GM23338 (cell line): ENCODE data around the gene DESI1. TPM values are rescaled to one million over a fixed set of nuclear protein-coding genes. Genes with fewer than 3 reads are reported as not detected.

Experiments
- ATAC-seq: fragments of 200-7000 bp; cut with Tn5 transposase; 3 replicates; pipeline ENCODE4 v1.9.1; 2020
- DNase-seq: peaks from one replicate; pipeline ENCODE4 v3.0.0-alpha.2; 2015; ENCODE audit warnings: low spot score
- H2AFZ ChIP-seq: fragments of 200-600 bp; sonication (generic); 2 replicates; pipeline ENCODE4 v1.8.0; 2016; ENCODE audit warnings: antibody characterized with exemption, mild to moderate bottlenecking, moderate library complexity
- H3F3A ChIP-seq: fragments of 200-600 bp; sonication (generic); replicated peaks from 2 replicates; pipeline ENCODE4 v1.8.0; 2017; ENCODE audit warnings: antibody characterized with exemption, mixed run types, low read depth
- H3K27ac ChIP-seq: fragments of 200-600 bp; sonication (generic); 2 replicates; pipeline ENCODE4 v1.6.1; 2016; ENCODE audit warnings: low read depth
- H3K27me3 ChIP-seq: fragments of 200-600 bp; sonication (generic); 2 replicates; pipeline ENCODE4 v1.8.0; 2016; ENCODE audit warnings: mild to moderate bottlenecking, mixed run types, moderate library complexity; ENCODE audit not compliant: insufficient read depth
- H3K36me3 ChIP-seq: fragments of 200-600 bp; sonication (generic); 2 replicates; pipeline ENCODE4 v1.8.0; 2016; ENCODE audit warnings: mild to moderate bottlenecking; ENCODE audit not compliant: insufficient read depth
- H3K4me1 ChIP-seq: fragments of 200-600 bp; sonication (generic); 2 replicates; pipeline ENCODE4 v1.8.0; 2016; ENCODE audit warnings: mild to moderate bottlenecking, moderate library complexity; ENCODE audit not compliant: insufficient read depth
- H3K4me2 ChIP-seq: fragments of 200-600 bp; sonication (generic); 2 replicates; pipeline ENCODE4 v1.7.1; 2017; ENCODE audit warnings: mixed run types
- H3K4me3 ChIP-seq: fragments of 200-600 bp; sonication (generic); 2 replicates; pipeline ENCODE4 v1.6.1; 2016; ENCODE audit warnings: mixed run types
- H3K79me2 ChIP-seq: fragments of 200-600 bp; sonication (generic); replicated peaks from 2 replicates; pipeline ENCODE4 v1.8.0; 2017; ENCODE audit warnings: mild to moderate bottlenecking; ENCODE audit not compliant: insufficient read depth
- H3K9me2 ChIP-seq: fragments of 200-600 bp; sonication (generic); 2 replicates; pipeline ENCODE4 v1.8.0; 2017; ENCODE audit not compliant: insufficient read depth
- H4K20me1 ChIP-seq: fragments of 200-600 bp; sonication (generic); replicated peaks from 2 replicates; pipeline ENCODE4 v1.8.0; 2017; ENCODE audit warnings: mild to moderate bottlenecking; ENCODE audit not compliant: insufficient read depth
- H3K27ac Mint-ChIP-seq: 2 replicates; pipeline ENCODE4 v1.8.0; 2020; ENCODE audit warnings: inconsistent platforms, mild to moderate bottlenecking, moderate library complexity, mixed read lengths
- H3K27me3 Mint-ChIP-seq: 3 replicates; pipeline ENCODE4 v1.8.0; 2022; ENCODE audit warnings: low read depth, mild to moderate bottlenecking, moderate library complexity, mixed read lengths, inconsistent platforms; ENCODE audit not compliant: insufficient read depth, poor library complexity
- H3K36me3 Mint-ChIP-seq: 3 replicates; pipeline ENCODE4 v1.8.0; 2021; ENCODE audit warnings: low read depth, mild to moderate bottlenecking, inconsistent platforms, moderate library complexity, mixed read lengths
- H3K4me1 Mint-ChIP-seq: 3 replicates; pipeline ENCODE4 v1.8.0; 2020; ENCODE audit warnings: mild to moderate bottlenecking, inconsistent platforms, mixed read lengths
- H3K4me3 Mint-ChIP-seq: 3 replicates; pipeline ENCODE4 v1.8.0; 2021; ENCODE audit warnings: moderate library complexity, mild to moderate bottlenecking, inconsistent platforms, mixed read lengths
- H3K9me3 Mint-ChIP-seq: 3 replicates; pipeline ENCODE4 v1.8.0; 2020; ENCODE audit warnings: moderate library complexity, mild to moderate bottlenecking, inconsistent platforms, mixed read lengths
- ETS1 ChIP-seq: IDR thresholded peaks from 2 replicates; pipeline ENCODE4 v1.6.1; 2016; ENCODE audit warnings: antibody characterized with exemption
- EZH2 ChIP-seq: fragments of 200-600 bp; sonication (generic); IDR thresholded peaks from one replicate; pipeline ENCODE4 v1.8.0; 2017; ENCODE audit warnings: antibody characterized with exemption, mild to moderate bottlenecking, low read depth; ENCODE audit not compliant: unreplicated experiment
- EZH2phosphoT487 ChIP-seq: fragments of 200-600 bp; sonication (generic); IDR thresholded peaks from one replicate; pipeline ENCODE4 v1.8.1; 2018; ENCODE audit warnings: antibody characterized with exemption; ENCODE audit not compliant: unreplicated experiment
- NANOG ChIP-seq: IDR thresholded peaks from 2 replicates; pipeline ENCODE4 v1.6.1; 2016; ENCODE audit warnings: antibody characterized with exemption, borderline replicate concordance
- POLR2AphosphoS5 ChIP-seq: IDR thresholded peaks from 2 replicates; pipeline ENCODE4 v1.6.1; 2016; ENCODE audit warnings: antibody characterized with exemption, low read depth
- REST ChIP-seq: IDR thresholded peaks from one replicate; pipeline ENCODE4 v1.6.1; 2018; ENCODE audit warnings: antibody characterized with exemption; ENCODE audit not compliant: unreplicated experiment
- STAT1 ChIP-seq: IDR thresholded peaks from one replicate; pipeline ENCODE4 v1.6.1; 2016; ENCODE audit warnings: antibody characterized with exemption; ENCODE audit not compliant: unreplicated experiment
- ZNF114 ChIP-seq: fragments of 250-450 bp; sonication (Bioruptor Pico); IDR thresholded peaks from 2 replicates; pipeline ENCODE4 v1.5.0; 2020; ENCODE audit warnings: mild to moderate bottlenecking, moderate library complexity
- ZNF331 ChIP-seq: fragments of 250-450 bp; sonication (Bioruptor Pico); IDR thresholded peaks from 2 replicates; pipeline ENCODE4 v1.5.0; 2020; ENCODE audit warnings: low read depth, mild to moderate bottlenecking, moderate library complexity
- ZNF462 ChIP-seq: fragments of 250-450 bp; sonication (Bioruptor Pico); IDR thresholded peaks from 2 replicates; pipeline ENCODE4 v1.5.0; 2020; ENCODE audit warnings: mild to moderate bottlenecking, moderate library complexity
- polyA plus RNA-seq: library from polyadenylated mRNA; unstranded; fragments of >200 nt; fragmentation: Nextera tagmentation; extraction: Ambion mirVana; gene quantifications from 2 replicates; pipeline ENCODE4 v1.2.1, GENCODE V29; 2016
- total RNA-seq: library from RNA; depleted of rRNA; stranded (reverse); fragments of >200 nt; shearing (Covaris generic); gene quantifications from 2 replicates; pipeline ENCODE4 v1.2.3, GENCODE V29; 2014

The DESI1 gene
- total and polyA plus RNA-seq, 2 experiments from 2014 or later: 33.7 to 53.8 TPM

DNA sequence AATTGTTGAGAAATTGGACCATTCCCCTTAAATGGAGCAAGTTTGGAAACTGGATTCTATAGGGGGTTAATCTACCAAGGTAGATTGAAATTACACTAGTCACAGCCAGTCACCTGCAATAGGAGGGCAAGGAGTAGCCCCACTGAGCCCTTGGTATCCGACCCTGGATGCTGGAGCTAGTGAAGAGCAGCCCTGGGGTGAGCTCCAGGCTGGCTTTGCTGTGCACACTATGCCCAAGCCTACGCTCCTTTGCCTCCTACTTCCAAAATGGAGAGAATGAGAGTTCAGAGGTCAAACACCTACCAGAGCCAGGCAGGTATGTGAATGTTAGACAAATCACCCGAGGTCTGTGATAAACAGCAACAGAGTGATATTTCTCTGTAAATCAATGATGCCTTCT is 44.1 kb upstream of the DESI1 start:
- Histone ChIP-seq H3K27ac (peak overlapping the region; percentile 56; the same call in 1 of the 2 replicates), H3K27me3 (no peaks in the 10 kb centered on the region), H3K4me1 (peaks cover 14% of the 10 kb centered on the region), H3K4me2 (no peak overlapping the region), H3K9me2 (no peaks in the 10 kb centered on the region), H3K4me3 (no peak overlapping the region), H3K79me2 (peaks cover 3% of the 10 kb centered on the region; the same call in 1 of the 2 replicates), H3K36me3 (peaks cover 39% of the 10 kb centered on the region), H4K20me1 (peaks cover 17% of the 10 kb centered on the region), H2AFZ (no peak overlapping the region), H3F3A (peaks cover 36% of the 10 kb centered on the region)
- TF ChIP-seq EZH2 (no peak), REST (no peak), ZNF114 (CRISPR knock-in tag) (no peak), ZNF462 (CRISPR knock-in tag) (no peak), POLR2AphosphoS5 (no peak), STAT1 (no peak), ZNF331 (no peak), EZH2phosphoT487 (no peak), NANOG (no peak), ETS1 (no peak)
- Mint-ChIP-seq H3K4me1 (peaks cover 13% of the 10 kb centered on the region), H3K36me3 (peaks cover 48% of the 10 kb centered on the region), H3K27ac (peak overlapping the region; percentile 76; the same call in 1 of the 2 replicates), H3K4me3 (no peak overlapping the region), H3K27me3 (peaks cover 20% of the 10 kb centered on the region), H3K9me3 (no peaks in the 10 kb centered on the region)
- DNase-seq (no peak), ATAC-seq (no peak)
